ENCODE data around the gene IQGAP2. TPM values are rescaled to one million over a fixed set of nuclear protein-coding genes. Genes with fewer than 3 reads are reported as not detected.

The IQGAP2 gene
- total and polyA plus RNA-seq, 2 of the 8 experiments (the other 6 are each of a cell fraction or from before 2014, with no cell fraction given): 19.7 to 66.0 TPM

GRCh38 chr5:76662521-76662920 is 259.4 kb downstream of the IQGAP2 start:
- Histone ChIP-seq H4K5ac (ENCODE audit: insufficient read length, low read depth, low read length) (no peak overlapping the region), H4K91ac (replicated peaks; ENCODE audit: insufficient read length, low read length) (no peak overlapping the region), H3K9me3 (ENCODE audit: insufficient read depth in 2 of 2, low read depth in 1 of 2, low read length in 1 of 2) (no peaks in the 10 kb centered on the region), H2BK20ac (ENCODE audit: low read length) (no peak overlapping the region), H3K23ac (ENCODE audit: insufficient read length) (no peak overlapping the region), H3K56ac (replicated peaks; ENCODE audit: insufficient read length, low read depth, low read length) (no peak overlapping the region), H3K36me3 (ENCODE audit: control insufficient read depth in 2 of 4, insufficient read depth in 4 of 4, low read length in 3 of 4) (peaks cover 0 to 7% (median 3%) of the 10 kb centered on the region in 4 experiments; a peak in 4 of 8 replicates), H2BK15ac (ENCODE audit: low read length) (no peak overlapping the region), H4K20me1 (replicated peaks in 1 of 2; ENCODE audit: control insufficient read depth in 1 of 2, insufficient read depth in 2 of 2, low read length in 2 of 2) (peaks cover 0 to 3% of the 10 kb centered on the region in 2 experiments), H2AK5ac (ENCODE audit: low read depth, low read length) (no peak overlapping the region), H4K8ac (ENCODE audit: extremely low read depth, insufficient read depth, low read length) (no peak overlapping the region), H3K23me2 (ENCODE audit: low read depth, low read length) (no peaks in the 10 kb centered on the region), H3K4me3 (ENCODE audit: extremely low read depth in 1 of 4, insufficient read depth in 2 of 4, low read depth in 3 of 4, low read length in 4 of 4) (no peak overlapping the region), H3K27me3 (replicated peaks in 1 of 4; ENCODE audit: control insufficient read depth in 3 of 4, extremely low read depth in 1 of 4, insufficient read depth in 3 of 4, low read length in 3 of 4) (no peaks in the 10 kb centered on the region), H3K27ac (ENCODE audit: low read depth, low read length) (no peak overlapping the region), H3K14ac (ENCODE audit: insufficient read length) (no peak overlapping the region), H2BK12ac (ENCODE audit: low read depth, low read length) (no peak overlapping the region), H3K4me2 (ENCODE audit: insufficient read depth in 1 of 2, low read depth in 2 of 2, low read length in 2 of 2) (no peak overlapping the region), H3K9ac (replicated peaks in 1 of 4; ENCODE audit: extremely low read depth in 1 of 4, low read depth in 3 of 4, low read length in 3 of 4) (no peak overlapping the region), H3K4ac (replicated peaks; ENCODE audit: insufficient read length, low read depth, low read length) (no peak overlapping the region), H3K79me1 (ENCODE audit: low read depth, low read length) (no peaks in the 10 kb centered on the region), H2BK5ac (ENCODE audit: low read depth, low read length) (no peak overlapping the region), H3K18ac (ENCODE audit: extremely low read depth, low read length) (no peak overlapping the region), H2AFZ (ENCODE audit: low read length) (no peak overlapping the region), H2BK120ac (replicated peaks; ENCODE audit: low read depth, low read length) (no peak overlapping the region), H3K4me1 (replicated peaks in 1 of 4; ENCODE audit: control insufficient read depth in 3 of 4, insufficient read depth in 4 of 4, low read length in 3 of 4) (no peaks in the 10 kb centered on the region), H3K79me2 (ENCODE audit: control insufficient read depth in 1 of 2, insufficient read depth in 2 of 2, low read length in 2 of 2) (no peaks in the 10 kb centered on the region)
- no peak for FAIRE-seq
- WGBS, 2 experiments (ENCODE audit: extremely low coverage in 1 of 2, insufficient coverage in 1 of 2, insufficient read length in 1 of 2, insufficient replicate concordance in 2 of 2, low coverage in 1 of 2, low lambda C conversion rate in 2 of 2, missing lambda C conversion rate in 1 of 2): 81% methylated on average over 5 of the region's 5 CpGs; no CpG with 5 or more reads in 1 of the 2 experiments
- POLR2A ChIA-PET (ENCODE audit: partially characterized antibody): no interaction called here
- DNase-seq (ENCODE audit: low read depth in 1 of 2, low spot score in 2 of 2): no peak
- TF ChIP-seq SAP30 (IDR thresholded peaks at IDR 0.05; ENCODE audit: insufficient read depth, insufficient replicate concordance, low read length): no peak
- no peak for TF ChIP-seq CBX5 (IDR thresholded peaks at IDR 0.05; ENCODE audit: low read depth, low read length)
- CTCF ChIA-PET (ENCODE audit: partially characterized antibody): interaction anchor here (0.6 to 1.0 kb wide), 5 partner anchors 12 to 468 kb away, joined by 3 read pairs; no protein-coding TSS in a partner anchor

All from H1 (cell line).